Neural crest cell (in vitro differentiated cells): ENCODE results near the gene RAB44. TPM values are rescaled to one million over a fixed set of nuclear protein-coding genes. Genes with fewer than 3 reads are reported as not detected.

ENCODE experiments used
- DNase-seq: peaks from one replicate; pipeline ENCODE4 v3.0.0; 2021; ENCODE audit warnings: low read depth, mixed read lengths, low spot score
- H3K27ac Mint-ChIP-seq: one replicate; pipeline ENCODE4 v1.8.0; 2021; ENCODE audit warnings: mild to moderate bottlenecking, mixed read lengths; ENCODE audit not compliant: unreplicated experiment
- H3K27me3 Mint-ChIP-seq: 2 replicates; pipeline ENCODE4 v1.8.0; 2021; ENCODE audit warnings: low read depth, mild to moderate bottlenecking, mixed read lengths
- H3K36me3 Mint-ChIP-seq: 2 replicates; pipeline ENCODE4 v1.8.0; 2021; ENCODE audit warnings: low read depth, mild to moderate bottlenecking, mixed read lengths
- H3K4me1 Mint-ChIP-seq: 2 replicates; pipeline ENCODE4 v1.8.0; 2021; ENCODE audit warnings: mixed read lengths
- H3K4me3 Mint-ChIP-seq: one replicate; pipeline ENCODE4 v1.8.0; 2021; ENCODE audit warnings: mild to moderate bottlenecking, mixed read lengths
- H3K9me3 Mint-ChIP-seq: 2 replicates; pipeline ENCODE4 v1.8.0; 2021; ENCODE audit warnings: mixed read lengths
- CTCF ChIP-seq: fragments of 200-600 bp; sonication (generic); conservative IDR thresholded peaks from 2 replicates; pipeline ENCODE4 v1.5.0; 2021; ENCODE audit warnings: antibody characterized with exemption, mild to moderate bottlenecking
- total RNA-seq: library from RNA; stranded (reverse); gene quantifications from 2 replicates; pipeline ENCODE4 v1.2.1, GENCODE V29; 2021

The RAB44 gene
- total RNA-seq, 1 donor from 2014 or later = not detected

- Mint-ChIP-seq H3K4me3 (no peak overlapping the region), H3K27ac (no peak overlapping the region), H3K36me3 (no peaks in the 10 kb centered on the region), H3K9me3 (no peaks in the 10 kb centered on the region), H3K4me1 (peaks cover 12% of the 10 kb centered on the region), H3K27me3 (peaks cover 2% of the 10 kb centered on the region)
- DNase-seq = no peak
- TF ChIP-seq CTCF = no peak
Measured at GRCh38 chr6:36743032-36743431, 45.4 kb downstream of the RAB44 start.

- peaks cover 3% of the 10 kb centered on the region for H3K9me3 Mint-ChIP-seq
- no peak for DNase-seq
- H3K4me1 Mint-ChIP-seq = peaks cover 12% of the 10 kb centered on the region
- no peak overlapping the region for H3K4me3 Mint-ChIP-seq
- TF ChIP-seq CTCF = no peak
- H3K36me3 Mint-ChIP-seq = no peaks in the 10 kb centered on the region
- H3K27ac Mint-ChIP-seq = no peak overlapping the region
- H3K27me3 Mint-ChIP-seq = peaks cover 2% of the 10 kb centered on the region
Measured at GRCh38 chr6:36743538-36744303, 46.1 kb downstream of the RAB44 start.

- H3K27ac Mint-ChIP-seq = peak overlapping the region; percentile 89
- H3K4me3 Mint-ChIP-seq = no peak overlapping the region
- no peaks in the 10 kb centered on the region for H3K36me3 Mint-ChIP-seq
- no peak for DNase-seq
- TF ChIP-seq CTCF = no peak
- peaks cover 12% of the 10 kb centered on the region for H3K4me1 Mint-ChIP-seq
- peaks cover 2% of the 10 kb centered on the region for H3K27me3 Mint-ChIP-seq
- peaks cover 3% of the 10 kb centered on the region for H3K9me3 Mint-ChIP-seq
Measured at GRCh38 chr6:36744304-36744673, 46.7 kb downstream of the RAB44 start.

GRCh38 chr6:36745283-36745682, 47.7 kb downstream of the RAB44 start:
- Mint-ChIP-seq H3K4me1 (peaks cover 12% of the 10 kb centered on the region), H3K27me3 (peaks cover 2% of the 10 kb centered on the region), H3K9me3 (peaks cover 3% of the 10 kb centered on the region), H3K4me3 (no peak overlapping the region), H3K36me3 (no peaks in the 10 kb centered on the region), H3K27ac (no peak overlapping the region)
- DNase-seq = no peak
- TF ChIP-seq CTCF = no peak

GRCh38 chr6:36745836-36746235, 48.2 kb downstream of the RAB44 start:
- Mint-ChIP-seq H3K4me3 (no peak overlapping the region), H3K9me3 (peaks cover 3% of the 10 kb centered on the region), H3K27me3 (peaks cover 2% of the 10 kb centered on the region), H3K27ac (no peak overlapping the region), H3K36me3 (no peaks in the 10 kb centered on the region), H3K4me1 (peaks cover 12% of the 10 kb centered on the region)
- no peak for DNase-seq
- TF ChIP-seq CTCF = no peak
